HG02870 (cell line): ENCODE data around the gene GSG1.

Source experiments
- ATAC-seq: cut with Tn5 transposase; IDR thresholded peaks from one replicate; pipeline ENCODE4 v1.9.1; 2021; ENCODE audit warnings: mild to moderate bottlenecking, moderate library complexity; ENCODE audit not compliant: unreplicated experiment

Gene GSG1

GRCh38 chr12:13120413-13120812, 16.9 kb upstream of the GSG1 start:
- no peak for ATAC-seq

- ATAC-seq: no peak
These were observed 16.4 kb upstream of the GSG1 start for GRCh38 chr12:13119826-13120225.

GRCh38 chr12:13117029-13117428, 13.6 kb upstream of the GSG1 start:
- no peak for ATAC-seq

GRCh38 chr12:13116259-13116658, 12.8 kb upstream of the GSG1 start:
- ATAC-seq: no peak

- ATAC-seq: no peak
These were observed 11.0 kb upstream of the GSG1 start for GRCh38 chr12:13114251-13115052.

- ATAC-seq: no peak
These were observed 9.5 kb upstream of the GSG1 start for GRCh38 chr12:13112968-13113367.

- no peak for ATAC-seq
These were observed 3.2 kb upstream of the GSG1 start for GRCh38 chr12:13106666-13107065.

- no peak for ATAC-seq
These were observed 2.3 kb upstream of the GSG1 start for GRCh38 chr12:13105781-13106180.

- no peak for ATAC-seq
These were observed 942 bp upstream of the GSG1 start for GRCh38 chr12:13104409-13104808.

GRCh38 chr12:13102461-13103195, 839 bp downstream of the GSG1 start:
- no peak for ATAC-seq

GRCh38 chr12:13101821-13102375, 1.6 kb downstream of the GSG1 start:
- ATAC-seq: no peak

- peak; percentile 68 for ATAC-seq
These were observed 2.3 kb downstream of the GSG1 start for GRCh38 chr12:13100882-13101769.

- no peak for ATAC-seq
These were observed 2.9 kb downstream of the GSG1 start for GRCh38 chr12:13100605-13100881.

GRCh38 chr12:13099844-13100604, 3.4 kb downstream of the GSG1 start:
- ATAC-seq: no peak

GRCh38 chr12:13099066-13099843, 4.2 kb downstream of the GSG1 start:
- ATAC-seq: no peak

- ATAC-seq: no peak
These were observed 5.9 kb downstream of the GSG1 start for GRCh38 chr12:13097491-13098011.

GRCh38 chr12:13095266-13095995, 8.0 kb downstream of the GSG1 start:
- no peak for ATAC-seq

- peak; percentile 67 for ATAC-seq
These were observed 9.1 kb downstream of the GSG1 start for GRCh38 chr12:13094367-13094766.

- ATAC-seq: no peak
These were observed 9.6 kb downstream of the GSG1 start for GRCh38 chr12:13093848-13094220.
